Naive thymus-derived CD8-positive, alpha-beta T cell (primary cell): ENCODE measurements around the gene ABCD4. TPM values are rescaled to one million over a fixed set of nuclear protein-coding genes. Genes with fewer than 3 reads are reported as not detected.

Experiments
- ATAC-seq, 2 donors: fragments of 150-1000 bp; cut with Tn5 transposase in 1 of 2; sonication (Bioruptor Pico), chemical (Tn5 transposase) in 1 of 2; 1 replicate in 1 of 2; 2 replicates in 1 of 2; pipeline ENCODE4 v1.10.0; 2021; ENCODE audit warnings: mild to moderate bottlenecking in 2 of 2, moderate library complexity in 2 of 2
- POLR2A ChIA-PET: fragments of 350-600 bp; sonication (Branson Sonifier 250); formaldehyde crosslinking; loops from one replicate; lab custom pipeline; 2021; ENCODE audit warnings: antibody characterized with exemption; lab: Charles Lee
- DNase-seq, 10 donors: peaks; one replicate each; pipeline versions ENCODE4 v3.0.0 to v3.0.0-alpha.2; 2020 to 2022
- H3K27ac Mint-ChIP-seq, 10 donors: one replicate each; pipeline ENCODE4 v1.8.0; 2020 to 2022; ENCODE audit warnings: mild to moderate bottlenecking in 10 of 10, mixed read lengths in 10 of 10, moderate library complexity in 4 of 10, inconsistent platforms in 1 of 10
- H3K27me3 Mint-ChIP-seq, 5 donors: one replicate each; pipeline ENCODE4 v1.8.0; 2021 to 2022; ENCODE audit warnings: mixed read lengths in 5 of 5
- H3K36me3 Mint-ChIP-seq, 3 donors: one replicate each; pipeline ENCODE4 v1.8.0; 2020 to 2022; ENCODE audit warnings: mixed read lengths in 3 of 3, mild to moderate bottlenecking in 2 of 3, inconsistent platforms in 1 of 3
- H3K4me1 Mint-ChIP-seq, 4 donors: one replicate each; pipeline ENCODE4 v1.8.0; 2021 to 2022; ENCODE audit warnings: mixed read lengths in 4 of 4
- H3K4me3 Mint-ChIP-seq, 10 donors: one replicate each; pipeline ENCODE4 v1.8.0; 2020 to 2022; ENCODE audit warnings: mild to moderate bottlenecking in 10 of 10, mixed read lengths in 10 of 10, moderate library complexity in 6 of 10, inconsistent platforms in 1 of 10
- H3K9me3 Mint-ChIP-seq, 9 donors: one replicate each; pipeline ENCODE4 v1.8.0; 2020 to 2022; ENCODE audit warnings: mixed read lengths in 9 of 9, mild to moderate bottlenecking in 3 of 9, inconsistent platforms in 1 of 9, moderate library complexity in 1 of 9
- polyA plus RNA-seq, 3 donors: library from polyadenylated mRNA; unstranded; fragments of 300-500 nt; fragmentation: Illumina TruSeq; gene quantifications; one replicate each; pipeline ENCODE4 v1.2.3, GENCODE V29; 2021
- total RNA-seq, 8 experiments: library from RNA in 2 of 8; stranded (reverse) in 2 of 8; gene quantifications; one replicate each; pipeline ENCODE4 v1.2.3 and lab custom pipeline; 2021 to 2026

Gene ABCD4
- total and polyA plus RNA-seq, 5 experiments from 2014 or later, result 20.2 to 116 (median 24.0) TPM

GRCh38 chr14:74238974-74239847 lies 63.5 kb downstream of the ABCD4 start, which contains the start of gene VSX2:
Gene VSX2, plus strand, starts transcription at chr14:74239449. Its CDS starts 113 bp downstream, at chr14:74239562.
- Mint-ChIP-seq H3K36me3 (peaks cover 0 to 4% (median 0%) of the 10 kb centered on the region in 3 donors), H3K4me3 (peak within 1 kb of the TSS in 9 of 10 donors; percentile 40 to 86 (median 75)), H3K9me3 (peaks cover 0 to 3% (median 0%) of the 10 kb centered on the region in 9 donors), H3K4me1 (peaks cover 8 to 27% (median 21%) of the 10 kb centered on the region in 4 donors), H3K27me3 (peaks cover 46 to 87% (median 65%) of the 10 kb centered on the region in 5 donors), H3K27ac (peak within 1 kb of the TSS in 1 of 10 donors; percentile 44)
- no peak for DNase-seq
- no peak for ATAC-seq
- POLR2A ChIA-PET, result interaction anchor here (1.3 kb wide), 1 partner anchor 9 kb away, joined by 7 read pairs; no protein-coding TSS in a partner anchor

GRCh38 chr14:74237441-74237840 lies 65.3 kb downstream of the ABCD4 start:
- H3K27me3 Mint-ChIP-seq, result peaks cover 29 to 87% (median 52%) of the 10 kb centered on the region in 5 donors
- H3K4me3 Mint-ChIP-seq, result no peak overlapping the region
- DNase-seq (no peak), ATAC-seq (no peak)
- H3K27ac Mint-ChIP-seq, result no peak overlapping the region
- POLR2A ChIA-PET, result no interaction called here
- H3K4me1 Mint-ChIP-seq, result peaks cover 6 to 26% (median 21%) of the 10 kb centered on the region in 4 donors
- peaks cover 0 to 4% (median under 1%) of the 10 kb centered on the region in 3 donors for H3K36me3 Mint-ChIP-seq
- H3K9me3 Mint-ChIP-seq, result peaks cover 0 to 7% (median under 1%) of the 10 kb centered on the region in 9 donors

Other genes starting within 250 kb of the ABCD4 start
- 10 to 100 TPM; 19.1 to 19.3 TPM for gene ALDH6A1, start 218.5 kb downstream of the ABCD4 start, total RNA-seq
- gene ALDH6A1, start 218.5 kb downstream of the ABCD4 start, polyA plus RNA-seq, result 10 to 100 TPM; 18.9 to 28.6 (median 23.1) TPM
- 10 to 100 TPM in 1 of 2 experiments, 1 to 10 TPM in 1; 9.6 to 11.1 TPM for gene LIN52, start 218.0 kb downstream of the ABCD4 start, total RNA-seq
- 10 to 100 TPM in 2 of 3 donors, 1 to 10 TPM in 1; 9.5 to 16.1 (median 13.6) TPM for gene LIN52, start 218.0 kb downstream of the ABCD4 start, polyA plus RNA-seq
- gene VSX2, start 63.5 kb downstream of the ABCD4 start, total RNA-seq, result not detected
- gene VSX2, start 63.5 kb downstream of the ABCD4 start, polyA plus RNA-seq, result not detected
- gene VRTN, start 45.5 kb upstream of the ABCD4 start, total RNA-seq, result not detected
- gene VRTN, start 45.5 kb upstream of the ABCD4 start, polyA plus RNA-seq, result not detected
- gene SYNDIG1L, start 123.3 kb upstream of the ABCD4 start, total RNA-seq, result under 1 TPM; 0.13 to 0.30 TPM
- under 1 TPM in 1 of 3 donors, not detected in 2; 0.09 TPM for gene SYNDIG1L, start 123.3 kb upstream of the ABCD4 start, polyA plus RNA-seq
- 10 to 100 TPM; 40.9 to 44.4 TPM for gene NPC2, start 190.4 kb upstream of the ABCD4 start, total RNA-seq
- gene NPC2, start 190.4 kb upstream of the ABCD4 start, polyA plus RNA-seq, result 10 to 100 TPM; 53.8 to 65.2 (median 57.0) TPM
- 10 to 100 TPM; 33.3 to 39.5 TPM for gene ISCA2, start 190.8 kb upstream of the ABCD4 start, total RNA-seq
- gene ISCA2, start 190.8 kb upstream of the ABCD4 start, polyA plus RNA-seq, result 10 to 100 TPM; 47.2 to 86.2 (median 65.3) TPM